DMS153 treated with DMSO at 0.1 percent for 48 hours (cell line): ENCODE data around the gene CCDC74B.
"Not testable (repeated sequence)": the region's sequence is repeated elsewhere in the genome, so short reads cannot be mapped to it uniquely, and the experiment has no call there.

Source experiments
- DNase-seq: peaks from one replicate; lab custom pipeline; 2025; ENCODE audit not compliant: unreplicated experiment; lab: John Stamatoyannopoulos, UW

Gene CCDC74B

GRCh38 chr2:130145006-130145414 lies at the start of gene CCDC74B:
CCDC74B (minus strand) TSS chr2:130145112; CDS start chr2:130144996, 116 bp downstream.
- peak; percentile 7 for DNase-seq

- DNase-seq = not testable (repeated sequence)
These were observed 48.9 kb upstream of the CCDC74B start for GRCh38 chr2:130193824-130194223.

- DNase-seq = not testable (repeated sequence)
These were observed 47.5 kb upstream of the CCDC74B start for GRCh38 chr2:130192451-130192850.

GRCh38 chr2:130191319-130191718 lies 46.4 kb upstream of the CCDC74B start:
- DNase-seq = not testable (repeated sequence)

GRCh38 chr2:130190237-130190636 lies 45.3 kb upstream of the CCDC74B start:
- no peak for DNase-seq

- not testable (repeated sequence) for DNase-seq
These were observed 44.0 kb upstream of the CCDC74B start for GRCh38 chr2:130188958-130189357.

- DNase-seq = not testable (repeated sequence)
These were observed 43.2 kb upstream of the CCDC74B start for GRCh38 chr2:130187859-130188792.

- DNase-seq = no peak
These were observed 42.4 kb upstream of the CCDC74B start for GRCh38 chr2:130187268-130187667.

- DNase-seq = no peak
These were observed 41.5 kb upstream of the CCDC74B start for GRCh38 chr2:130186391-130186790.

GRCh38 chr2:130185896-130186295 lies 41.0 kb upstream of the CCDC74B start:
- no peak for DNase-seq

- no peak for DNase-seq
These were observed 40.5 kb upstream of the CCDC74B start for GRCh38 chr2:130185436-130185835.

GRCh38 chr2:130183512-130184373 lies 38.8 kb upstream of the CCDC74B start:
- no peak for DNase-seq

GRCh38 chr2:130182826-130183511 lies 38.1 kb upstream of the CCDC74B start:
- not testable (repeated sequence) for DNase-seq

GRCh38 chr2:130181880-130182682 lies 37.2 kb upstream of the CCDC74B start, which contains the start of gene MZT2B:
MZT2B (plus strand) TSS chr2:130182262; CDS start chr2:130182283, 21 bp downstream.
- peak; percentile 69 for DNase-seq

GRCh38 chr2:130181325-130181879 lies 36.5 kb upstream of the CCDC74B start, which contains the start of gene SMPD4:
SMPD4 (minus strand) TSS chr2:130181602; CDS start chr2:130176592, 5,010 bp downstream.
- DNase-seq = peak; percentile 87

GRCh38 chr2:130180404-130181324 lies 35.8 kb upstream of the CCDC74B start:
- DNase-seq = not testable (repeated sequence)

GRCh38 chr2:130174866-130175265 lies 30.0 kb upstream of the CCDC74B start:
- DNase-seq = not testable (repeated sequence)

- DNase-seq = no peak
These were observed 25.0 kb upstream of the CCDC74B start for GRCh38 chr2:130169896-130170295.
